CD14-positive monocyte (primary cell): ENCODE data around the gene PIP5K1B. TPM values are rescaled to one million over a fixed set of nuclear protein-coding genes. Genes with fewer than 3 reads are reported as not detected.

Experiments
- DNase-seq, 3 donors: peaks; one replicate each; pipeline ENCODE4 v3.0.0-alpha.2; 2011 to 2022
- H2AFZ ChIP-seq: 2 replicates; pipeline ENCODE4 v1.6.0; 2012; ENCODE audit warnings: mild to moderate bottlenecking, low read depth, low read length, inconsistent platforms; ENCODE audit not compliant: insufficient read depth, poor library complexity, severe bottlenecking
- H3K27ac ChIP-seq, 2 donors: 1 replicate in 1 of 2; 2 replicates in 1 of 2; pipeline ENCODE4 v1.5.1; 2012 to 2013; ENCODE audit warnings: low read length in 2 of 2, control low read depth in 1 of 2, inconsistent platforms in 1 of 2, low read depth in 1 of 2, mild to moderate bottlenecking in 1 of 2
- H3K27me3 ChIP-seq, 2 donors: one replicate each; pipeline versions ENCODE4 v1.6.0 to v1.6.1; 2011 to 2013; ENCODE audit warnings: low read length in 2 of 2; ENCODE audit not compliant: control insufficient read depth in 2 of 2, insufficient read depth in 2 of 2
- H3K36me3 ChIP-seq, 2 donors: replicated peaks in 1 of 2; 1 replicate in 1 of 2; 2 replicates in 1 of 2; pipeline versions ENCODE4 v1.5.1 to v1.6.1; 2012 to 2013; ENCODE audit warnings: low read length in 2 of 2, control low read depth in 1 of 2, inconsistent platforms in 1 of 2, mild to moderate bottlenecking in 1 of 2; ENCODE audit not compliant: insufficient read depth in 2 of 2, control insufficient read depth in 1 of 2
- H3K4me1 ChIP-seq, 2 donors: 1 replicate in 1 of 2; 2 replicates in 1 of 2; pipeline versions ENCODE4 v1.5.1 to v1.6.1; 2012 to 2013; ENCODE audit warnings: low read length in 2 of 2, control low read depth in 1 of 2, inconsistent platforms in 1 of 2, mild to moderate bottlenecking in 1 of 2, moderate library complexity in 1 of 2; ENCODE audit not compliant: insufficient read depth in 2 of 2, control insufficient read depth in 1 of 2
- H3K4me2 ChIP-seq: replicated peaks from 2 replicates; pipeline ENCODE3; 2012; ENCODE audit warnings: low read length, moderate library complexity, mild to moderate bottlenecking; ENCODE audit not compliant: poor library complexity, severe bottlenecking; ENCODE audit errors: extremely low read depth
- H3K4me3 ChIP-seq, 3 experiments: fragments of 200-600 bp in 1 of 3; sonication (generic) in 1 of 3; replicated peaks in 1 of 3; 1 replicate in 2 of 3; 2 replicates in 1 of 3; pipeline ENCODE4 v1.5.1; 2011 to 2013; ENCODE audit warnings: low read length in 3 of 3, mild to moderate bottlenecking in 3 of 3, control low read depth in 2 of 3, low read depth in 2 of 3, inconsistent platforms in 1 of 3, moderate library complexity in 1 of 3
- H3K79me2 ChIP-seq: 2 replicates; pipeline ENCODE4 v1.6.0; 2012; ENCODE audit warnings: mild to moderate bottlenecking, control low read depth, inconsistent platforms, low read length, moderate library complexity; ENCODE audit not compliant: insufficient read depth
- H3K9ac ChIP-seq: 2 replicates; pipeline ENCODE4 v1.6.0; 2017; ENCODE audit warnings: low read length, mild to moderate bottlenecking; ENCODE audit not compliant: insufficient read depth, poor library complexity, severe bottlenecking
- H3K9me3 ChIP-seq, 2 donors: replicated peaks in 1 of 2; 1 replicate in 1 of 2; 2 replicates in 1 of 2; pipeline versions ENCODE4 v1.5.1 to v1.6.1; 2012 to 2013; ENCODE audit warnings: low read length in 2 of 2, control low read depth in 1 of 2; ENCODE audit not compliant: control insufficient read depth in 1 of 2, insufficient read depth in 1 of 2
- H4K20me1 ChIP-seq: 2 replicates; pipeline ENCODE4 v1.6.0; 2012; ENCODE audit warnings: mild to moderate bottlenecking, low read length, control low read depth, moderate library complexity; ENCODE audit not compliant: insufficient read depth
- H3K27ac Mint-ChIP-seq, 7 donors: one replicate each; pipeline ENCODE4 v1.8.0; 2020; ENCODE audit warnings: mild to moderate bottlenecking in 7 of 7, mixed read lengths in 7 of 7, moderate library complexity in 6 of 7, inconsistent platforms in 2 of 7
- H3K27me3 Mint-ChIP-seq, 3 donors: one replicate each; pipeline ENCODE4 v1.8.0; 2021 to 2022; ENCODE audit warnings: low read depth in 3 of 3, mild to moderate bottlenecking in 3 of 3, mixed read lengths in 3 of 3, moderate library complexity in 3 of 3, inconsistent platforms in 1 of 3
- H3K36me3 Mint-ChIP-seq, 2 donors: one replicate each; pipeline ENCODE4 v1.8.0; 2020; ENCODE audit warnings: mixed read lengths in 2 of 2, inconsistent platforms in 1 of 2, mild to moderate bottlenecking in 1 of 2
- H3K4me1 Mint-ChIP-seq: one replicate; pipeline ENCODE4 v1.8.0; 2020; ENCODE audit warnings: mild to moderate bottlenecking, mixed read lengths
- H3K4me3 Mint-ChIP-seq, 2 donors: one replicate each; pipeline ENCODE4 v1.8.0; 2020; ENCODE audit warnings: mild to moderate bottlenecking in 2 of 2, mixed read lengths in 2 of 2, moderate library complexity in 1 of 2
- H3K9me3 Mint-ChIP-seq, 7 donors: one replicate each; pipeline ENCODE4 v1.8.0; 2020 to 2022; ENCODE audit warnings: mixed read lengths in 7 of 7, mild to moderate bottlenecking in 6 of 7, moderate library complexity in 6 of 7, inconsistent platforms in 2 of 7
- CTCF ChIP-seq: fragments of 200-600 bp; IDR thresholded peaks from one replicate; pipeline ENCODE4 v1.8.0; 2022; ENCODE audit warnings: antibody characterized with exemption, mild to moderate bottlenecking
- WGBS: methylation state at CpG from one replicate; pipeline ENCODE4 v1.1.5; 2013; ENCODE audit warnings: missing lambda C conversion rate; ENCODE audit not compliant: insufficient coverage; 5-methylcytosine and 5-hydroxymethylcytosine counted together
- intact Hi-C, 2 donors: fragments of 100-400 bp; cut with micrococcal nuclease; formaldehyde crosslinking; loops; one replicate each; pipeline versions ENCODE4 v1.15.0 to v1.15.1; 2023
- polyA plus RNA-seq, 3 donors: library from polyadenylated mRNA; depleted of rRNA in 1 of 3; unstranded in 2 of 3; stranded (reverse) in 1 of 3; fragments of 300-500 nt in 2 of 3; fragments of >200 nt in 1 of 3; fragmentation: Illumina TruSeq in 2 of 3; gene quantifications; 1 replicate in 2 of 3; 2 replicates in 1 of 3; pipeline ENCODE4 v1.2.3, GENCODE V29; 2012 to 2021

Gene PIP5K1B
- polyA plus RNA-seq, 3 donors: 0.18 to 4.1 (median 0.87) TPM

GRCh38 chr9:68961587-68961986, 256.5 kb downstream of the PIP5K1B start:
- no peak for TF ChIP-seq CTCF
- H3K4me1 Mint-ChIP-seq: peaks cover 6% of the 10 kb centered on the region
- H3K9me3 Mint-ChIP-seq: peaks cover 0 to 6% (median 2%) of the 10 kb centered on the region in 7 donors
- H3K27ac Mint-ChIP-seq: no peak overlapping the region
- peaks cover 0 to 2% (median 0%) of the 10 kb centered on the region in 3 donors for H3K27me3 Mint-ChIP-seq
- Histone ChIP-seq H3K27ac (no peak overlapping the region), H3K9ac (no peak overlapping the region), H3K9me3 (no peaks in the 10 kb centered on the region), H3K4me1 (peaks cover 3 to 6% of the 10 kb centered on the region in 2 donors), H3K4me2 (no peak overlapping the region), H2AFZ (no peak overlapping the region), H3K79me2 (no peaks in the 10 kb centered on the region), H3K4me3 (no peak overlapping the region), H3K36me3 (peaks cover 3 to 9% of the 10 kb centered on the region in 2 donors), H3K27me3 (no peaks in the 10 kb centered on the region), H4K20me1 (peaks cover 14% of the 10 kb centered on the region)
- WGBS: no CpG with 5 or more reads among the region's 4 CpGs
- no peak overlapping the region for H3K4me3 Mint-ChIP-seq
- H3K36me3 Mint-ChIP-seq: peaks cover 16 to 29% of the 10 kb centered on the region in 2 donors
- intact Hi-C loops: no loop called here
- no peak for DNase-seq

GRCh38 chr9:68963416-68963815, 258.4 kb downstream of the PIP5K1B start:
- TF ChIP-seq CTCF: no peak
- no peaks in the 10 kb centered on the region for H3K27me3 ChIP-seq
- WGBS: 60% methylated on average over 1 of the region's 3 CpGs
- Mint-ChIP-seq H3K36me3 (peaks cover 1 to 20% of the 10 kb centered on the region in 2 donors), H3K27me3 (peaks cover 0 to 2% (median 0%) of the 10 kb centered on the region in 3 donors), H3K9me3 (peaks cover 0 to 4% (median 0%) of the 10 kb centered on the region in 7 donors), H3K4me1 (peaks cover 18% of the 10 kb centered on the region), H3K27ac (no peak overlapping the region), H3K4me3 (no peak overlapping the region)
- H2AFZ ChIP-seq: no peak overlapping the region
- H3K27ac ChIP-seq: no peak overlapping the region
- no peak overlapping the region for H3K4me2 ChIP-seq
- no peak overlapping the region for H3K9ac ChIP-seq
- peaks cover 12 to 13% of the 10 kb centered on the region in 2 donors for H3K4me1 ChIP-seq
- peaks cover 23% of the 10 kb centered on the region for H4K20me1 ChIP-seq
- H3K79me2 ChIP-seq: no peaks in the 10 kb centered on the region
- intact Hi-C loops: no loop called here
- H3K36me3 ChIP-seq: no peaks in the 10 kb centered on the region
- no peak for DNase-seq
- no peak overlapping the region for H3K4me3 ChIP-seq
- no peaks in the 10 kb centered on the region for H3K9me3 ChIP-seq
